Measurements from ENCODE around the gene SERTAD2.
A peak's percentile ranks its signal among the peaks of the same experiment; 100 is the strongest.

Gene SERTAD2

DNA sequence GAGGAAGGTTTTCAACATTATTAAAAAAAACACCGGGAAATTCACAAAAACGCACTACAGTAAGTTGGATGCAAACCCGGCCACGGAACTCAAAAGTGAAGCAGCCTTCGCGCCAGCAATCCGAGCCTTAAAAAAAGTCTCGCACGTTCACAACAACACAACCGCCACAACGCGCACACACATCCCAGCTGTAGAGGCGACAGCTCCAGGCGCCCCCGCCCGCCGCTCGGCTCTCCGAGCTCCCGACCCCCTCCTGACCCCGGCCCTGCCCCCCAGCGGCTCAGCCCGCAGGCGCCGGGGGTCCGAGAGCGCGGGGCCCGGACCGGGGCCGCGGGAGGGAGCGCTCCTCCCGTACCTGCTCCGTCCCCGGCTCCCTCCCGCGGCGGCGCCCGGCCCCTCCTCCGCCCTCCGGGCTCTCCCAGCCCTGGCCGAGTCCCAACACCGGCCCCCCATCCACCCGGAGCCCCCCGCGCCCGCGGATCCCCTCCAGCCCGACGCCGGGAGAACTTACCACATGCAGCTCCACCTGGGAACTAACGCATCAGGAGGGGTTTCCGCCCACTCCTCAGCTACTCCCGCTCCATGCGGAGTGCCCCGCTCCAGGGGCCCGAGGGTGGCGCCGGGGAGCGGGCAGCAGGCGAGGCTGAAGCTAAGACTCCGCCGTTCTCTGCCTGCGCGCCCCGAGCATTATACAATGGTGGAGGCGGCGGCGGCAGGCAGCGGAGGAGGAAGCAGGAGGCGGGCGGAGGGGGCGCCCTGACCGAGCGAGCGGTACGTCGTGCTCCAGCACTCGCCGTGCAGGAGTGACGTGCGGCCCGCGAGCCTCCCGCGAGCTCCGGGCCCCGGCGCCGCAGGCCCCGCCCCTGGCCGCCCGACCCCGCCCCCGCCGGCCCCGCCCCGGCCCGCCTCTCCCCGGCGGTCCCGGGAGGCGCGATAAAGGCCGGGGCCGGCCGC, at the start of gene SERTAD2:
TSS of gene SERTAD2 (minus strand) at position 805 of the 954 bp plus-strand sequence. CDS start 17,042 bp downstream, outside the sequence.
- peak; percentile 74 to 81 for DNase-seq (ENCODE audit: low read depth in 2 of 2)

- no peak for DNase-seq (ENCODE audit: low read depth in 2 of 2)
Observed at GRCh38 chr2:64700133-64700809, 46.6 kb upstream of the SERTAD2 start.

DNA sequence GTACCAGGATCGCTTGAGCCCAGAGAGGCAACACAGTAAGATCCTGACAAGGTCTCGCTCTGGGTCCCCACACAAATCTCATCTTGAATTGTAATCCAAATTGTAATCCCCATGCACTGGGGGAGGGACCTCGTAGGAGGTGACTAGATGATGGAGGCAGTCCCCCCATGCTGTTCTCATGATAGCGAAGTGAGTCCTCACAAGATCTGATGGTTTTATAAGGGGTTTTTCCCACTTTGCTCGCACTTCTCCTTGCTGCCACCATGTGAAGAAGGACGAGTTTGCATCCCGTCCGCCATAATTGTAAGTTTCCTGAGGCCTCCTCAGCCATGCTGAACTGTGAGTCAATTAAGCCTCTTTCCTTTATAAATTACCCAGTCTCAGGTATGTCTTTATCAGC, 46.0 kb upstream of the SERTAD2 start:
- no peak for DNase-seq (ENCODE audit: low read depth in 2 of 2)

DNA sequence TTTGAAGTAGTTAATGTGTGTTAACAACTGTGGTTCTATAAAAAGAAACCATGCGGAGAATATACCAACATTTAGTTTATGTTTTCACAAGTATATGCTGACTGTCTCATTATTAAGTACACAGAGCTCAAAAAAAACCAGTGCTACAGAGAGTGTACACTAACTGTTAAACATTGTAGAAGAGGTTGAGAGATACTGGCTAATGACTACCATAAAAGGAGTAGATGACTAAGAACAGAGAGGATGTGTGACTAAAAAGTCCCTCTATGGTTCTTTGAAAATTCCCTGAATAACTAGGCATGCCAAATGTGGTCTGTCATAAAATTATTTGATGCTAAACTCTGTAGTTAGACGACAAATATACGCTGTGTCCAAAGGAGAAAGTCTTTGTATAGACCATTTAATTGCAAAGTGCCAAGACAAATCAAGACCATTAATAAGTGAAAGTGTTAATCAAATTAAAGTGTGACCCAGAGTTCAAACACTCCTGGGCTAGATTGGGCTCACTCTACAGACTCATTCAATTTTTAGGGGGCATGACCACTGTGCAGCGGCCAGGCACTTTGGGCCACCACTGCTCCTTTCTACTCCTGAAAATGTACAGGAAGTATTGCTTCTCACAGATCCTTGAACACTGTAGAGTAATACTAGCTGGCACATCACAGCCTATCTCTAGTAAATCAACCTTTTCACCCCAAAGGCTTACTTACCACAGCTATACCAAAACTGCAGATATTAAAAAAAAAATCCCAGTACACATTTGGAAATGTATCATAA, 45.1 kb upstream of the SERTAD2 start:
- no peak for DNase-seq (ENCODE audit: low read depth in 2 of 2)

- no peak for DNase-seq (ENCODE audit: low read depth in 2 of 2)
Observed at GRCh38 chr2:64698177-64698643, 44.5 kb upstream of the SERTAD2 start.

- no peak for DNase-seq (ENCODE audit: low read depth in 2 of 2)
Observed at GRCh38 chr2:64697297-64698176, 43.8 kb upstream of the SERTAD2 start.

DNA sequence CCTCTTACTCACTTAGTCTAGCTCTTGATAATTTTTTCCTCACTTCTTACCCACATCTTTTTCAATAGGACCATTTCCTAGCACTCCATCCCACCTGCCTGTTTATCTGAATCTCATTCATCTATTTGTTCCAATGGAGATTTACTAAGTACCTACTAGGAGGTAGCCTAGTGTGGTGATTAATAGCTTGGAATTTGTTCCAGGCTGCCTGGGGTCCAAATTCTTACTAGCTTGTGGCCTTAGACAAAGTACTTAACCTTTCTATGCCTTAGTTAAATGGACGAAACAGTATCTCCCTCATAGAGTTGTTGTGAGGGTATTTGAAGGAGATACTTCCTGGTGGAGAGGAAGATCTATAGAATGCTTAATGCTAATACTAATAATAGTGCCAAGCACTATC, 42.9 kb upstream of the SERTAD2 start:
- DNase-seq (ENCODE audit: low read depth in 2 of 2): no peak

DNA sequence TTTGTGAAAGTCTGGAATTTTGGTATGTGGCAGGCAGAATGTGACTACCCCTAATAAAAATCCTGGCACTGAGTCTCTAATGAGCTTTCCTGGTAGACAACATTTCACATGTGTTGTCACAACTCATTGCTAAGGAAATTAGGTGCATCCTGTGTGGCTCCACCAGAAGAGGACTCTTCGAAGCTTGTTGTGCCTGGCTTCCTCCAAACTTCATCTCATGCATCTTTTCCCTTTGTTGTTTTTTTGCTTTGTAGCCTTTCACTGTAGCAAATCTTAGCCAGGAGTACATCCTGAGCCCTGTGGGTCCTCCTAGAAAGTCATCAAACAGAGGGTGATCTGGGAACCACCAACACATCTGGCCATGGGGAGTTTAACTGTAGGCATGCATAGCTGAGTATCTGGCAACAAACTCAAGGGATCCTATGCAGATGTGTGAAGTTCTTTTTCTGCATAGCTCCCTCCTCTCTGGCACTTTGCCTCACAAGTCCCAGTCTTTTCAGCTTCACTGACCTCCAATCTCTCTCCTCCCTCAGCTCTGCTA, 42.1 kb upstream of the SERTAD2 start:
- no peak for DNase-seq (ENCODE audit: low read depth in 2 of 2)

DNA sequence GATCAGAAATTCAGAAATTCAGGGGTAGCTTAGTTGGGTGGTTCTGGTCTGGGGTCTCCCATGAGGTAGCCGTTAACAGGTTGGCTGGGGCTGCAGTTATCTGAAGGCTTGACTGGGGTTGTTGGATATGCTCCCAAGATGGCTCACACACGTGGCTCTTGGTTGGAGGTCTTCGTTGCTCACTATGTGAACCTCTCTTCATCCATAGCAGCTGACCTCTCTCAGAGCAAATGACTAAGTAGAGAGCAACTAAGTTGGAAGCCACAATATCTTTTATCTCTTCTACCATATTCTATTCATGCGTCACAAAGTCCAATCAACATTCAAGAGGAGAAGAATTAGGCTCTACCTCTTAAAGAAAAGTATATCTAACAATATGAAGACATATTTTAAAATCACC, 38.7 kb upstream of the SERTAD2 start:
- DNase-seq (ENCODE audit: low read depth in 2 of 2): no peak

DNA sequence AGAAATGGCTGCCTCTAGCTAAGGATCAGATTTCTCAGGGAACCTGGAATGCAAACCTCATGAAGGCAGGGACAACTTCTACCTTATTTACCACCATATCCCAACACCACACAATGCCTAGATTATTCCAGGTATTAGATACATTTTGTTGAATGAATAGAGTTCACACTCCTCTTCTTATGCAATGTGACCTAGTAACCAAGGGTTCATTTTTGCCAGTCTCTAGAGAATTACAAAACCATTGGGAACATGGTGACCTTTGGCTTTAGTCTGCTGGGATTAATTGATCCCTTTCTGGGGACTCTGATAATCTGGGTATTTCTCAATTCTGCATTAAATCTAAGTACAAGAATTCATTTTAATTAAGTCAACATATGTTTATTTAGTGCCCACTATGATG, 35.2 kb upstream of the SERTAD2 start:
- DNase-seq (ENCODE audit: low read depth in 2 of 2): no peak

- no peak for DNase-seq (ENCODE audit: low read depth in 2 of 2)
Observed at GRCh38 chr2:64686283-64686956, 32.7 kb upstream of the SERTAD2 start.

GRCh38 chr2:64685430-64685829, 31.7 kb upstream of the SERTAD2 start:
- no peak for DNase-seq (ENCODE audit: low read depth in 2 of 2)

DNA sequence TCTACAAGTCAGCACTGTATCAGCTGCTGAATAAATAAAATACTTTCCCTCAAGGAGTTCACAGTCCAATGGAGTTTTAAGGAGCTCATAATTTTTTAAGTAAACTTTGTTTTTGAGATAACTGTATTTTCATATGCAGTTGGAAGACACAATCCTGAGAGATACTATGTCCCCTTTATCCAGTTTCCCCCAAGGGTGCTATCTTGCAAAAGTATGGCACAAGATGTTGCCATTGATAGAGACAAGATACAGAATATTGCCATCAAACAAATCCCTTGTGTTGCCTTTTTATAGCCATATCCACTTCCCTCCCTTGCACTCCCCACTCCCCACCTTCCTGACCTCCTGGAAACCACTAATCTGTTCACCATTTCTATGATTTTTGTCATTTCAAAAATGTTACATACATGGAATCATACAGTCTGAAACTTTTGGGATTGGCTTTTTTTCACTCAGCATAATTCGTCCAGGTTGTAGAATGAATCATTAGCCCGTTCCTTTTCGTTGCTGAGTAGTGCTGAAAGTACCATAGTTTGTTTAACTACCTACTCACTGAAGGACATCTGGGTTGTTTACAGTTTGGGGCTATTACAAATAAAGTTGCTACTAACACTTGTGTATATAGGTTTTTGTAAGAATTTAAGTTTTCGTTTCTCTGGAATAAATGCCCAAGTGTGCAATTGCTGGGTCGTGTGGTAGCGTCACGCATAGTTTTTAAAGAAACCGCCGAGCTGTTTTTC, 30.2 kb upstream of the SERTAD2 start:
- no peak for DNase-seq (ENCODE audit: low read depth in 2 of 2)

DNA sequence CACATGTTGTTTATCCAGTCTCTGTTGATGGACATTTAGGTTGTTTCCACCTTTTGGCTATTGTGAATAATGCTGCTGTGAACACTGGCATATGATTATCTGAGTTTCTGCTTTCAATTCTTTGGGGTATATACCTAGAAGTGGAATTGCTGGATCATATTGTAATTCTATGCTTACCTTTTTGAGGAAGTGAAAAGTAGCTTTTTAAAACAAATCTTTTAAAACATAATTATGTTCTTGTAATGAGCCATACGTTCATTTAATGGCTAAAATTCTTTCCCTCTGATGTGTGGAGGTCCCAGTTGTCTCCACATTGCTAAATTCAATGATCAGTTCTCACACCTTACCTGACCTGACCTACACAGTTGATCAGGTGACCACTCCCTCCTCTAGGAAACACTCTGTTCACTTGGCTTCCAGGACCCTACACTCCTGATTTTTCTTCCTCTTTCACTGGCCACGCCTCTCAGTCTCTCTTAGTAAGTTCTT, 27.8 kb upstream of the SERTAD2 start:
- no peak for DNase-seq (ENCODE audit: low read depth in 2 of 2)

DNA sequence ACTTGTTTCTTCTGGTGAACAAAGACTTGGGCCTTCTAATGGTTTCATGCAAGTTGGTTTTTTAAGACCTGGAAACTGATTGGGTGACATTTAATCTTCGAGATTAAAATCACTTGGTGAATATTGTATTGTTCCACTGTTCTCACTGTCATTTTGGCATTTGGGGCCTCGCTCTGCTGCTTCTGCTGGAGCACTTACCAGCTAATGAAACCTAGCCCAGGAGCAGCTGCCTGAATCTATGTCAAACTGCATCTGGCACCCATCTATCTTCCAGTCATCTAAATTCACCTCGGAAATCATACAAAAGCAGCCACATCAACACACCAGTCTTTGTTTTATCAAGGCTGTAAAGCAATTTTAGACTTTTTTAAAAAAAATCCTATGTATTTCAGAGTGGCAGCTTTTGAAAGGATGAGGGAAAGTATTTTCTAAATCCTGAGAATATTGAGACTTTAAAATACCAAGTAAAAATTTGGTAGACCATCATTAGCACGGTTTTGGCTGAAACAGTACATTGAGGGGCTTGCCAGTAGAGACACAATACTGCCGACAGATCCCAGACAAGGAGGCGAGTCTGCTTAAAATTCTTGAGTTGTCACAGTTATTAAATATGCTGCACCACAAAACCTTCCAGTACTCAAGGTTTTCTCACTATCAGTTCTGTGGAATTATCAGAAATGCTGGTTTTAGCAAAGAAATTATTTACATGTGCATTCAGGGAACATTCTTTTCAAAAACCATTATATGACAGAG, 26.1 kb upstream of the SERTAD2 start:
- no peak for DNase-seq (ENCODE audit: low read depth in 2 of 2)

GRCh38 chr2:64678771-64679590, 25.3 kb upstream of the SERTAD2 start:
- no peak for DNase-seq (ENCODE audit: low read depth in 2 of 2)

DNA sequence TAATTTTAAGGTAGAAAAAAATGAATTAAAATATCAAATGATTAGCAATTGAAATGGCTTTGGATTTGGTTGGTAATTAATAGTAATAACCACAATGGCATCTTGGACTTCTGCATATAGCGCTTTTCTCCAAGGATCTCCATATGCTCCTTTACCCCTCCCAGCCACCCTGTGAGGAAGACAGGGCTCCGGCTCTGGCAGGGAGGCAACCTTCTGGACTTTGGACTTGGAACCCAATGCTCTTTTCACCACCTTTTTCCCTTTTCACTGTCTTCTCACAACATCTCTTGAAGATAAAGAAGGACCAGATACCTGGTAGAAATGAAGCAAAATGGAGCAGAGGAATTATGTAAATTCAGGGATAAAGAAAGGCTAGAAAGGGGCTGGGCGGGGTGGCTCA, 23.8 kb upstream of the SERTAD2 start:
- no peak for DNase-seq (ENCODE audit: low read depth in 2 of 2)

- peak; percentile 43 to 66 for DNase-seq (ENCODE audit: low read depth in 2 of 2)
Observed at GRCh38 chr2:64675860-64676259, 22.1 kb upstream of the SERTAD2 start.
